IPS-18c (cell line): Measurements from ENCODE around the gene RNF169.
A peak's percentile ranks its signal among the peaks of the same experiment; 100 is the strongest.

Experiments
- H3K4me3 ChIP-seq: 2 replicates; pipeline ENCODE4 v1.7.0; 2013; ENCODE audit warnings: low read depth, mild to moderate bottlenecking, low read length, moderate library complexity; ENCODE audit not compliant: insufficient read depth
- H3K9me3 ChIP-seq: one replicate; pipeline ENCODE4 v1.6.1; 2013; ENCODE audit warnings: mild to moderate bottlenecking, low read length, moderate library complexity; ENCODE audit not compliant: control insufficient read depth, insufficient read depth

RNF169 gene, protein sequence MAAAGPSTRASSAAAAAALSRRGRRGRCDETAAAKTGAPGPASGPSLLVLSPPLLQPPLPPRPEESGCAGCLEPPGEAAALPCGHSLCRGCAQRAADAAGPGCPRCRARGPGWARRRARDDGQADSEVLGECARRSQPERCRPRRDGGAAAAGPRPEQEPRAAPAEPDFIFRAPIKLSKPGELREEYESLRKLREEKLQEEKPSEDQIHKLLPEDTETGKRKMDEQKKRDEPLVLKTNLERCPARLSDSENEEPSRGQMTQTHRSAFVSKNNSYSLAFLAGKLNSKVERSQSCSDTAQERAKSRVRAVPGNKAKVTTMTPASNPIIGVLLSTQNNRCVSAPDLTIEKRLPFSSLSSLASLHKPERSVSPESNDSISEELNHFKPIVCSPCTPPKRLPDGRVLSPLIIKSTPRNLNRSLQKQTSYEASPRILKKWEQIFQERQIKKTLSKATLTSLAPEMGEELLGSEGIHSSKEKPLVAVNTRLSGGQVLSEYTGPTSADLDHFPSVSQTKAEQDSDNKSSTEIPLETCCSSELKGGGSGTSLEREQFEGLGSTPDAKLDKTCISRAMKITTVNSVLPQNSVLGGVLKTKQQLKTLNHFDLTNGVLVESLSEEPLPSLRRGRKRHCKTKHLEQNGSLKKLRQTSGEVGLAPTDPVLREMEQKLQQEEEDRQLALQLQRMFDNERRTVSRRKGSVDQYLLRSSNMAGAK

DNA sequence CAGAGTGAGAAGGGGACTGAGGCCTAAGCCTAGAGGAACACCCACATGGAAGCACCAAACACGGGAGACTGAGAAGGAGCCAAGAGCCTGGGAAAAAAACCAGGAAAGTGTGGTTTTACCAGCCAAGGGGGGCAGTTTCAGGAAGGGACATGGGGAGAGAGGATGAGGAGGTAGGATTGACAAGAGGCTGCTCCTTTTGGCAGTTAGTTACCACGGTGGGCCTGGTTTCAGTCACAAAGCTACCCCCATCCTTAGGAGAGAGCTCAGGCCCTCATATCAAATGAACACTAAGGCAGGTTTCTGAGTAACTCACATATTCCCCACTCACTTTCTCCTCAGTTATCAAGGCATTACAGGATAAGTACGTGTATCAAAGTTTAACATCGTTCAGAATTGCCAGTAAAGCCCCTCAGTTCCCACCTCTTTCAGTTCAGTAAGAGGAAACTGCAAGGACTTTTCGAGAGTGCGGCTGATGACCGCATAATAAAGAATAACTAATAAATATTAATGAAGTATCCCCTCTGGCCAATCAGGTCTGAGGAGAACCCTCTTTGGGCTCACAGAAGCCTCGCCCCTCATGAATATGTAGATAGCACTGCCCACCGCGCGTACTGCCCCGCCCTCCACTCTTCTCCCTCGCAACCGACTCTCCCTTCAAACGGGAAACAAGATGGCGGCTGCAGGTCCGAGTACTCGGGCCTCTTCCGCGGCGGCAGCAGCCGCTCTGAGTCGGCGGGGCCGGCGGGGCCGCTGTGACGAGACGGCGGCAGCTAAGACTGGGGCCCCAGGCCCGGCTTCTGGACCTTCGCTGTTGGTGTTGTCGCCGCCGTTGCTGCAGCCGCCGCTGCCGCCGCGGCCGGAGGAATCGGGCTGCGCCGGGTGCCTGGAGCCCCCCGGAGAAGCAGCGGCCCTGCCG is at the start of gene RNF169:
TSS of gene RNF169 (plus strand) at position 639 of the 916 bp plus-strand sequence. CDS start at position 671, 32 bp downstream.
- H3K9me3 ChIP-seq = no peaks in the 10 kb centered on the region
- peak within 1 kb of the TSS; percentile 78 for H3K4me3 ChIP-seq

DNA sequence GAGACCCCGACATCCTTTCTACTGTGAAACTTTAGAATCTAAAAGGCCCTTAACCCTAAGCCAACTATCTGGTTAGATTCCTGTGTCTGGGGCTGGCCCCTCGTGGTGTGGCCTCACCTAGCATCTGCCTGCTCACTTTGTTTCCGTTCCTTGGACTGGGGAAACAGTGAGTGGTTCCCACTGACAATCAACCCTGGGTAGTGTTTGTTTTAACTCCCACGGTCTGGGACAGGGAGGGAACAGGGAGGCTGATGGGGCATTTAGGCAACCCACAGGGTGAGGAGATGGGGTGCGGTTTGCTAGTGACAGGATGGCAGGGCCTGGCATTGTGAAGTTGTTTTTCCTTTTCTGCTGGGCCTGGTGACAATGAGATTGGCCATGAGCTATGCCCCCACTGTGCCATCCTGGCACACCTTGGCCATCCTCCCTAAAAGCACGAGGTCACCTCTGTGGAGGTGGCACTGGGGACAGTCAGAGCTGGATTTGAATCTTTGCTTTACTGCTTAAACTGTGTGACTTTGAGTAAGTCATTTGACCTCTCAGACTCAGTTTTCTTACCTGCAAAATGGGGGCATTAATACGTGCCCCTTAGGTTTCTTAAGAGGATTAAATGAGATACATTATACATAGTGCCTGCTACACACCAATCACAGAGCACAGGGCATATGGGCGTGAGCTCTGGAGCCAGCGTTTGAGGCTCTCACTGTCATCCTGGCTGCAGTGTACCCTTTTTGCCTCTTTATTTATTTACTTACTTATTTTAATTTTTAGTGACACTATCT is 48.8 kb upstream of the RNF169 start:
- H3K4me3 ChIP-seq = no peak overlapping the region
- H3K9me3 ChIP-seq = no peaks in the 10 kb centered on the region

DNA sequence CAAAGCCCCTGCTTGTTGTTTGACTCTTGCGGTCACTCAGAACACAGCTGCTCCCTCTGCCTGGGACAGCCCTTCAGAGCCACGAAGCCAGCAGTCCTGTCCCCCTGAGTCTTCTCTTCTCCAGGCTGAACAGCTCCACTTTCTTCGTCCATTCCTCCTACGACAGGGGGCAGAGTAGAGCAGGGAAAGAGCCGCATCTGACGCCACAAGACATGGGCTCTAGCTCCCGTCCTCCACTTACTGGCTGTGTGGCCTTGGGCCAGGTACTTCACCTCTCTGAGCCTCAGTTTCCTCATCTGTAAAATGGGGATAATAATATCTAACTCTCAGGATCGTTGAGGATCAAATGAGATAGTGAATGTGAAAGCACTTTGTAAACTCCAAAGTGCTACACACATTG is 47.3 kb upstream of the RNF169 start:
- Histone ChIP-seq H3K4me3 (no peak overlapping the region), H3K9me3 (no peaks in the 10 kb centered on the region)

DNA sequence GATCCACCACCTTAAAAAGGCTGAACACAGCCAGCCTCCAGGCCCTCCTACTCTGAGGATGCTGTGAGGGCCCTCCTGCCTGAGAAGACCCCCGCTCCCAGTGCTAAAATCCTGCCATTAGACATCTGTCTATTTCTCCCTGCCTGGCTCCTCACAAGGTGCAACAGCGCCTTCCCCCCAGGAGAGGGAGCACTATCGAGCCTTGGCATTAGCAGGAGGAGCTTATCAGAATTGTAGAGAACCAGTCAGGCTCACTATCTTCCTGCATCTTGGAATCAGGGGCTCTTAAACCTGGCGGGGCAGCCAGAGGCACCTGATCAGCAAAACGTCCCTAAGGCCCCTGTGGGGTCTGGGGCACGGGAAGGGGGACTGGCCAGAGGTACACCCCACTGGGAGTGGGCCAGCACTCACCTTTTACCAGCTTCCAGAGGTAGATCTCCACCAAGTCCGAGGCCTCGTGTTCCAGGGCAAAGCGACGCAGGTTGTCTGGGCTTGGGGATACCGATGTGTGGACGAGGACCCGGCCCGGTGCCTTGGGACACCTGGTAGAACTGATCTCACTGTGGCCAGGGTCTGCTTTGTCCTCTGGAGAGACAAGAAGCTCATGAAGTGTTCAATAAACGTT is 46.2 kb upstream of the RNF169 start:
- Histone ChIP-seq H3K9me3 (no peaks in the 10 kb centered on the region), H3K4me3 (no peak overlapping the region)

DNA sequence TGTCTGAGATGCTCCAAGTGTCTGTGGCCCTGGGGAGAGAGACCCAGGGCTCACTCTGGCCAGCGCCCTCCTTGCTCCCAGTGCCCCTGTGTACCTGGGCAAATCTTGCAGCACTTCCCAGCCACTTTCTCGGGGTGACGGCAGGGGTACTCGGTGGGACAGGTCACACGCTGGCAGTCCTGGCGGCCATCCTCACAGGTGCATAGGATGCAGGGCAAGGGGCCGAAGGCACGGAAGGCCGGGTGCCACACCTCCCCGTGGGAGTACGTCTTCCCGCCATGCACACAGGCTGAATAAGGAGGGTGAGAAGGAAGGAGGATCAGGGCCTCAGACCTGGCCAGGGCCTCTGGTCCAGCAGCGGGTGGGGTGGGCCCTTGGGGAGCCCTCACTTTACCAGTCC is 45.4 kb upstream of the RNF169 start:
- Histone ChIP-seq H3K9me3 (no peaks in the 10 kb centered on the region), H3K4me3 (no peak overlapping the region)

DNA sequence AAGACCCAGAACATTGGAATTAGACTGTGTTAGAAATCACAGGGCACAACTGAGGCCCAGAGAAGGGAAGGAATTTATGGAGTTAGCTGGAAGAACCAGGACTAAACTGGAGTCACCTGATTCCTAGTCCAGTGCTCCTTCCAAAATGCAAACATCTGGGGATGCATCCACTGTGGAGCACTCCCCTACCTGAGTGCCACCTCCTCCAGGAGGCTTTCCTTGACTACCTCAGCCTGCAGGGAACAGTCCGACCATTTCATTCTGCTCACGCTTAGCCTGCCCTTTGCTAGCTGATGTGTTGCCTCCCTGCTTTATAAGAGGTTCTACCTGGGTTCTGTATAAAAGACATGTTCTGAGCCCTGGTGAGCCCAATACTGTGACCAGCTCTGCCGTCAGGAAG is 41.5 kb upstream of the RNF169 start:
- Histone ChIP-seq H3K9me3 (no peaks in the 10 kb centered on the region), H3K4me3 (no peak overlapping the region)

DNA sequence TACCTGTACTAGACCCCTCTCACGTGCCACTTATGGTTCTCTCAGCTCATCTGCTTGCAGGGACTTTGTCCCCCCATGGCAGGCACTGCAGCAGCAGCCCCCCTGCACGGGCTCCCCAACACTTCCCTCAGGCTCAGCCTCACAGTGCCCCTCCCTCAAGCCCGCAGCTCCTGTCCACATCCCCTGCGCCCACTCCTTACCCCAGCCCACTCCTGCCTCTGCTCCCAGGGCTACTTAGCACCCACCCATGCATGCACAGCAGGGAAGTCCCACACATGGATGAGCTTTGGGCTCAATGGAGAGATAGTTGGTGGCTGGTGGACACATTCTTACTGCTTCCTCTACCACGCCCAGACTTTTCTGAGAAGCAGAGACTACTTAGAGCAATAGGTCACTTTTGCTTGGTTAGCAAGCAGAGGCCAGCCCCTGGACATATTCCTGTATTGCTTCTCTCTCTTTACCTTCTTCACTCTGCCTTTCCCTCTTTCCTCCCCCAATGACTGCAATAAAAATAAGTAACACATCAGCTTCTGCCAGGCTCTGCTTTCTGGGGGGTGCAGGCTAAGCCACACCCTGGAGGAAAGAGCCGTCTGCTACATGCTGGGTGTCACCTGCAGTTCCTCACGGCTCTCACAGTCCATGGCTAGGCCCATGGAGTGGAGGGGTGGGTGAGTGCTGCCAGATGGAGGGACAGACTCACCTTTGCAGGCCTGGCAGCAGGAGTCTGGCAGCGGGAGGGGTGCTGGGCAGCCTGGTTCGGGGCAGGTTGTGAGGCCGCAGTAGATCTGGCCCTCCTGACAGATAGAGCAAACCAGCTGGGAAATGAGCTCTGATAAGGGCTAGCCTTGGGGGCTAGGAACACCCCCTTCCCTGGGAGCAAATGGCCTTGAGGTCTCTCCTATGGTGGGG is 40.8 kb upstream of the RNF169 start:
- Histone ChIP-seq H3K9me3 (no peaks in the 10 kb centered on the region), H3K4me3 (no peak overlapping the region)

DNA sequence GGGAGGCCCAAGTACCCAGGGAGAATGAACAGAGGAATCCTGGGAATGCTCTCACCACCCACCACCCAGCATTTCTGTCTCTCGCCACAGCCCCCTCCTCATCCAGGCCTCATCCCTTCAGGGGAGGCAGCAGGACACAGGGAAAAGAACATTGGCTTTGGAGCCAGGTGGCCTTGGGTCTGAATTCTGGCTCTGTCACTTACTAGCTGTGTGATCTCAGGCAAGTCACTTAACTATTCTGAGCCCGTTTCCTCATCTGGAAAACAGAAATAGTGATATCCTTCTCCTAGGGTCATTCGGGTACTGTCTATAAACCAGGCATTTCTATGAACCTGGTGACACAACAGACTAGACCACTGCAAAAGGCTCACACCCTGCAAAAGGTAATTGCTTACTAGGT is 39.5 kb upstream of the RNF169 start:
- Histone ChIP-seq H3K9me3 (no peaks in the 10 kb centered on the region), H3K4me3 (no peak overlapping the region)

DNA sequence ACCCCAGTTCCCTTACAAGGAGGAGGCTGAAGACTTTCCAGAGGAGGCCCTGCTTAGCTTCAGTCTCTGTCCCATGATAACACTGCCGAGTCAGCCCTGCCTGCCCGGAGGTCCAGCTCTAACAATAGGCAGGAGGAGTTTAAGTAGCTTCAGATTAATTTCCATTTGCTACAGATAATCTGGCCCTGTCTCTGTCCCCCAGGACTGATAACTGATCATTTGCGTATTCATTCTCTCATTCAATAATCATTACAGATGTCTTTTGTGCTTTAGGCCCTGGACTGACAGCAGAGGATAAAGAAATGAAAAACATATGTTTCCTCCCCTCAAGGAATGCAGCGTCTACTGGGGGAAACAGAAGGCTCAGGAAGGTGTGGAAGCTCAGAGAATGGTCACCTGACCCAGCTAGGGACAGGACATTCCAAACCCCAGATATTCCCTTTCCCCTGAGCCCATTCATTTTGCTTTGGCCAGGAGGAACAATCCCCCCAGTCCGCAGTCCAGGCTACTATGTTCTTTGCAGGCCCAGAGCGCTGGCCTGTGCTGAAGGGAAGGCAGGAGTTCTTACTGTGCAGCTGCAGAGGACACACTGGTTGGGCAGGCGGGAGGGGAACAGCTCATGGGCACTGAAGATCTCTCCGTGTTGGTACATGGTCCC is 38.2 kb upstream of the RNF169 start:
- H3K4me3 ChIP-seq = no peak overlapping the region
- H3K9me3 ChIP-seq = no peaks in the 10 kb centered on the region

DNA sequence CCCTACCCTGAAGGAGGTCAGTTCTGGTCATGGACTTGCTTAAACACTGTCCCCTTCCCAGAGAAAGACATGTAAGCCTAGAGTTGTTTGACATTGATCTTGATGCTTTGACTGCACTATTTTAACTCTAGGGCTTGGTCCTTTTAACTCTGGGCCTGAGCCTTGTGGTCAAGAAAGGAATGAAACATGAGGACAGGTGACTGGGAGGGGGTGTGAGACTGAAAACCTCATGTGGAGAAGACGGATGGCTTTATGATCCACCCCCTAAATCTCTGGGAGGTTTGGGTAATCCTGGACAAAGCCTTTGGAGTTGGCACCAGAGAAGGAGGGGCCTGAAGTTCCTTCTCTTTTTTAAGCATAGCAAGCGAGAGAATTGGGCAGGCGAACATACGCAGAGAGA is 35.0 kb upstream of the RNF169 start:
- Histone ChIP-seq H3K4me3 (no peak overlapping the region), H3K9me3 (no peaks in the 10 kb centered on the region)

DNA sequence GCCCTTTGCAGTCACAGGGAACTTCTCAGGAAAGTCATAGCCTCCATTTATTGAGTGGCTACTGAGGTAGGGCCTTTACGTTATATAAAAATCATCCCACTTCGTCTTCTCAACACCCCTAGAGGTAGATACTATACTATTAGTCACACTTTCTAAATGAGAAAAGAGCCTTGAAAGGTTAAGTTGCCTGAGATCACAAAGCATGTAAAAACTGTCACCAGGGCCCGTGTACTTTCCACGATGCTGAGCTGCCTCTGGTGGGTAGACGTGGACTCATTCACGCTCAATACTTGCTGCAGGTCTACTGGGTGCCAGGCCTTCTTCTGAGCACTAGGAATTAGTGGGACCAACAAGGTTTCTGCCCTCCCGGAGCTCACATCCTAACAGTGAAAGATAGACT is 33.7 kb upstream of the RNF169 start:
- no peak overlapping the region for H3K4me3 ChIP-seq
- no peaks in the 10 kb centered on the region for H3K9me3 ChIP-seq

DNA sequence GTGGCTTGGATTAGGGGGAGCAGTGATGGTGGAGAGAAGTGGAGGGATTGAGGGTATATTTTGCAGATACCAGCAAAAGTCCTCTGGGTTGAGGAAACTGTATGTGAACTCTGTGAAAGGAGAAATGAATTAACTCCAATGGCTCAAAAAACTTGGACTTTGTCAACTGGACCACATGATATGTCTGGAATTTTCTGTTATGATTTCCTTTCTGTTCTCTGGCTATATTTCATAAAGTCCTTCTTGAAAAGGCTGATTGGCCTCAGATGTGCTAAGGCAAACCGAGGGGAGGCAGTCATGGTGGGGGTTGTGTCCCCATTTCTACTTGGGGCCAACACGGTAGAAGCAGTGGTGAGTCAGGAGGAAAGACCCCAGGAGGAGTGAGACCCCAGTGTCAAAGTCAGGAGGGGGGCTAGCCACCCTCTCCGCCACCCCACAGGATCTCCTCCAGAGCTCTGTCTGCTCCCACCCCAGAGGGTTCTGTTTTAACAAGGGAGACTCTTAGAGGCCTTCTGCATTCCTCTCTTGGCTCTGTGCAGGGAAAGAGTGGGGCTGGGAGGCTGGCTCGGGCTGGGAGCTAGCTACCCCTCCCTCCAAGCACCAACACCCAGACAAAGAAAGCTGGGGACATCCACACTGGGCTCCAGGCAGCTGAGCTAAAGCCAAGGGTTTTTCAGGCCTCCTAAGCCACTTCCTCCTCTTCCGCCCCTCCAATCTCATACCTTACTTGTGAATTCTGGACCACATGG is 31.3 kb upstream of the RNF169 start:
- no peaks in the 10 kb centered on the region for H3K9me3 ChIP-seq
- H3K4me3 ChIP-seq = no peak overlapping the region

DNA sequence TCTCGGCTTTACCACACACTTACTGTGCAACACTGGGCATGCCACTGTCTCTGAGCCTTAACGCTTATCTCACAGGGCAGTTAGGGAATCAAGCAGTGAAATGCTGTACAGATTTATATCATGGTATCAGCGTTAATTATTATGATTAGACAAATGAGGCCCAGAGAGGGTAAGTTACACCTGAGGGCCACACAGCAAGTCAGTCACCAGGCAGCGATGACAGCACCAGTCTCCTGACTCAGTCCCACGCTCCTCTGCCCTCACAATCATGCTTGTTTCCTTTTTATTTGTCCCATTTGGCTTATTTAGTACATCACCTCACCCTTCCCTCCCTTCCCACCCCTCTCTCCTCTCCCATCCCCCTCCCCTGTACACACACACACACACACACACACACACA is 29.6 kb upstream of the RNF169 start:
- Histone ChIP-seq H3K4me3 (no peak overlapping the region), H3K9me3 (no peaks in the 10 kb centered on the region)

DNA sequence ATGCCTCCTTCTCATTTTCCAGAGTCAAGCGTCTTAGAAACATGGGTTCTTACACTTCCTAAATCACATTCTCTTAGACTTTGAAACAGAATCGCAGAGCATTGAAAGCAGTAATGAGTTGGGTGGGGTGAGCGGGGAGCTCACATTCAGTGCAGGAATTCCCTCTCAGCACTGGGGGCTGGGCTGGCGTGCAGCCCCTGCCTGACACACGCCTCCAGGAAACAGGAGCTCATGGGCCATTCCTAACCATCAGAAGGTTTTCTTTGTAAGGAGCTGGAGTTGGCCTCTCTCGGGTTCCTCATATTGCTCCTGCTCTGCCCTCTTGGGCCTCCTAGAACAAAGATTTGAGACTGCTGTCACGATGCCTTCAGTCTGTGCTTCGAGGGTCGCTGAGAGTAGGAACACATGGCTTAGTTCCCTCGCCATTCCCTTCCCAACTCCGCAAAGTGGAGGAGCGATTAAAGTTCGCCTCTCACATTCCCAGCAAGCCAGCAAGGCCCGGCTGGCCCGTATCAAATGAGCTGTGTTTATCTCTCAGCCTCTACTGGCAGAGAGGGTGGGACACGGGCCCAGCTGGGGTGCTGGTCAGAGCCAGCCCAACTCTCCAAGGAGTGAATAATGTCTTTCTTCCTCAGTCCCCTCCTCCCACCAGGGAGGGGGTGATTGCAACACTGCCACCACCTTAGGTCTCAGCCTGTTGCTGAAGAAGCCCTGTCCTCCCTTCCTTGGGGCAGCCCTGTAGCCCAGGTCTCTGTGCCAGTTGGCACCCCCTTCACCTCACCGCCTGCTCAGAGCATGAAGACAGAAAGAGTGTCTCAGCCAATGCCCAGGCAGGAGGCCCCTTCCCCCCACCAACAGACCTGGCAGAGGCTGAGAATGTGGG is 27.8 kb upstream of the RNF169 start:
- Histone ChIP-seq H3K9me3 (no peaks in the 10 kb centered on the region), H3K4me3 (no peak overlapping the region)
